OCI-LY7 (cell line): ENCODE data around the gene KRTAP9-3. TPM values are rescaled to one million over a fixed set of nuclear protein-coding genes. Genes with fewer than 3 reads are reported as not detected.
"Not testable (repeated sequence)": the region's sequence is repeated elsewhere in the genome, so short reads cannot be mapped to it uniquely, and the experiment has no call there.

Experiments used
- BruUV-seq: library from RNA; stranded (reverse); fragments of 400-500 nt; replicated peaks from 2 replicates; lab custom pipeline; 2021; lab: Mats Ljungman, UMichigan
- CTCF ChIA-PET: fragments of 300-600 bp; sonication (Branson Sonifier 250); formaldehyde crosslinking; loops from one replicate; lab custom pipeline; 2022; ENCODE audit warnings: antibody characterized with exemption; ENCODE audit not compliant: unreplicated experiment; lab: Charles Lee
- POLR2A ChIA-PET: fragments of 300-600 bp; sonication (Branson Sonifier 250); formaldehyde crosslinking; loops from one replicate; lab custom pipeline; 2022; ENCODE audit warnings: antibody characterized with exemption; lab: Charles Lee
- DNase-seq: peaks from one replicate; pipeline ENCODE4 v3.0.0-alpha.2; 2015; ENCODE audit warnings: low spot score
- H2AFZ ChIP-seq: fragments of 200-600 bp; sonication (generic), shearing (Covaris generic); 2 replicates; pipeline ENCODE4 v1.6.1; 2014; ENCODE audit warnings: mild to moderate bottlenecking, antibody characterized with exemption, low read length, moderate library complexity
- H3K27ac ChIP-seq: fragments of 200-600 bp; sonication (generic); 2 replicates; pipeline ENCODE4 v1.5.1; 2014; ENCODE audit warnings: mixed run types, low read depth, mild to moderate bottlenecking, moderate library complexity, low read length, inconsistent platforms; ENCODE audit not compliant: poor library complexity, severe bottlenecking
- H3K36me3 ChIP-seq: fragments of 200-600 bp; sonication (generic); 2 replicates; pipeline ENCODE4 v1.6.1; 2014; ENCODE audit warnings: mild to moderate bottlenecking, antibody characterized with exemption, low read length, moderate library complexity, mixed read lengths; ENCODE audit not compliant: insufficient read depth
- H3K4me1 ChIP-seq: fragments of 200-600 bp; sonication (generic); 2 replicates; pipeline ENCODE4 v1.5.1; 2014; ENCODE audit warnings: mild to moderate bottlenecking, low read length; ENCODE audit not compliant: insufficient read depth, poor library complexity, severe bottlenecking
- H3K4me2 ChIP-seq: fragments of 200-600 bp; sonication (generic); 2 replicates; pipeline ENCODE4 v1.6.1; 2014; ENCODE audit warnings: mild to moderate bottlenecking, low read length
- H3K4me3 ChIP-seq: fragments of 200-600 bp; sonication (generic); 2 replicates; pipeline ENCODE4 v1.5.1; 2014; ENCODE audit warnings: mild to moderate bottlenecking, low read depth, low read length; ENCODE audit not compliant: poor library complexity, severe bottlenecking
- H3K79me2 ChIP-seq: fragments of 200-600 bp; sonication (generic); 2 replicates; pipeline ENCODE4 v1.6.1; 2016; ENCODE audit warnings: low read depth, mild to moderate bottlenecking, low read length, moderate library complexity, mixed read lengths; ENCODE audit not compliant: insufficient read depth
- H3K9me2 ChIP-seq: fragments of 200-600 bp; sonication (generic); 2 replicates; pipeline ENCODE4 v1.6.1; 2016; ENCODE audit warnings: mild to moderate bottlenecking, low read length, mixed read lengths; ENCODE audit not compliant: insufficient read depth
- H3K9me3 ChIP-seq: fragments of 200-600 bp; sonication (generic); 2 replicates; pipeline ENCODE4 v1.6.1; 2014; ENCODE audit warnings: mild to moderate bottlenecking, mixed run types, low read length, mixed read lengths
- H4K20me1 ChIP-seq: fragments of 200-600 bp; sonication (generic); 2 replicates; pipeline ENCODE4 v1.6.1; 2014; ENCODE audit warnings: mild to moderate bottlenecking, antibody characterized with exemption, low read length, moderate library complexity, mixed read lengths; ENCODE audit not compliant: insufficient read depth
- EZH2phosphoT487 ChIP-seq: fragments of 200-600 bp; sonication (generic); IDR thresholded peaks from 2 replicates; pipeline ENCODE4 v1.6.1; 2018; ENCODE audit warnings: low read depth, borderline replicate concordance, mild to moderate bottlenecking, mixed run types, antibody characterized with exemption, low read length, moderate library complexity, mixed read lengths
- intact Hi-C: fragments of 100-400 bp; cut with micrococcal nuclease; formaldehyde crosslinking; loops from one replicate; pipeline ENCODE4 v1.10.0; 2022; ENCODE audit not compliant: unreplicated experiment
- total RNA-seq, 2 experiments: library from RNA; depleted of rRNA in 1 of 2; stranded (reverse); fragments of >200 nt in 1 of 2; shearing (Covaris generic) in 1 of 2; gene quantifications; 2 replicates each; pipeline ENCODE4 v1.2.3, GENCODE V29; 2014 to 2022
- TF ChIP-seq, protein P1 (sequence below): fragments of 200-600 bp; sonication (generic); conservative IDR thresholded peaks from 2 replicates; pipeline ENCODE4 v1.5.1; 2014; ENCODE audit warnings: mild to moderate bottlenecking, antibody characterized with exemption, low read length, moderate library complexity, mixed read lengths

The KRTAP9-3 gene
- total RNA-seq, 2 experiments from 2014 or later = not detected

GRCh38 chr17:41226051-41226450 lies 6.2 kb upstream of the KRTAP9-3 start:
- Histone ChIP-seq H3K79me2 (no peaks in the 10 kb centered on the region), H3K9me3 (no peaks in the 10 kb centered on the region), H3K4me3 (no peak overlapping the region), H4K20me1 (no peaks in the 10 kb centered on the region), H3K9me2 (no peaks in the 10 kb centered on the region), H3K4me2 (no peak overlapping the region), H2AFZ (no peak overlapping the region), H3K27ac (no peak overlapping the region), H3K4me1 (no peaks in the 10 kb centered on the region), H3K36me3 (no peaks in the 10 kb centered on the region)
- POLR2A ChIA-PET = no interaction called here
- TF ChIP-seq, protein P1, sequence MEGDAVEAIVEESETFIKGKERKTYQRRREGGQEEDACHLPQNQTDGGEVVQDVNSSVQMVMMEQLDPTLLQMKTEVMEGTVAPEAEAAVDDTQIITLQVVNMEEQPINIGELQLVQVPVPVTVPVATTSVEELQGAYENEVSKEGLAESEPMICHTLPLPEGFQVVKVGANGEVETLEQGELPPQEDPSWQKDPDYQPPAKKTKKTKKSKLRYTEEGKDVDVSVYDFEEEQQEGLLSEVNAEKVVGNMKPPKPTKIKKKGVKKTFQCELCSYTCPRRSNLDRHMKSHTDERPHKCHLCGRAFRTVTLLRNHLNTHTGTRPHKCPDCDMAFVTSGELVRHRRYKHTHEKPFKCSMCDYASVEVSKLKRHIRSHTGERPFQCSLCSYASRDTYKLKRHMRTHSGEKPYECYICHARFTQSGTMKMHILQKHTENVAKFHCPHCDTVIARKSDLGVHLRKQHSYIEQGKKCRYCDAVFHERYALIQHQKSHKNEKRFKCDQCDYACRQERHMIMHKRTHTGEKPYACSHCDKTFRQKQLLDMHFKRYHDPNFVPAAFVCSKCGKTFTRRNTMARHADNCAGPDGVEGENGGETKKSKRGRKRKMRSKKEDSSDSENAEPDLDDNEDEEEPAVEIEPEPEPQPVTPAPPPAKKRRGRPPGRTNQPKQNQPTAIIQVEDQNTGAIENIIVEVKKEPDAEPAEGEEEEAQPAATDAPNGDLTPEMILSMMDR = no peak
- DNase-seq = no peak
- intact Hi-C loops = no loop called here
- BruUV-seq = no TSS peak
- CTCF ChIA-PET = no interaction called here

DNA sequence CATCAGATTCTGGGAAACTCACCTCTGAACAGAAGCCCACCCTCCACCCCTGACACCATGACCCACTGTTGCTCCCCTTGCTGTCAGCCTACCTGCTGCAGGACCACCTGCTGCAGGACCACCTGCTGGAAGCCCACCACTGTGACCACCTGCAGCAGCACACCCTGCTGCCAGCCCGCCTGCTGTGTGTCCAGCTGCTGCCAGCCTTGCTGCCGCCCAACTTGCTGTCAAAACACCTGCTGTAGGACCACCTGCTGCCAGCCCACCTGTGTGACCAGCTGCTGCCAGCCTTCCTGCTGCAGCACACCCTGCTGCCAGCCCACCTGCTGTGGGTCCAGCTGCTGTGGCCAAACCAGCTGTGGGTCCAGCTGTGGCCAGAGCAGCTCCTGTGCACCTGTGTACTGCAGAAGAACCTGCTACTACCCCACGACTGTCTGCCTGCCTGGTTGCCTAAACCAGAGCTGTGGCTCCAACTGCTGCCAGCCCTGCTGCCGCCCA lies 5.6 kb upstream of the KRTAP9-3 start, which contains the start of gene KRTAP9-2:
KRTAP9-2 (plus strand) TSS at position 51 of the 498 bp plus-strand sequence; CDS start at position 58, 7 bp downstream.
- POLR2A ChIA-PET = not testable (repeated sequence)

DNA sequence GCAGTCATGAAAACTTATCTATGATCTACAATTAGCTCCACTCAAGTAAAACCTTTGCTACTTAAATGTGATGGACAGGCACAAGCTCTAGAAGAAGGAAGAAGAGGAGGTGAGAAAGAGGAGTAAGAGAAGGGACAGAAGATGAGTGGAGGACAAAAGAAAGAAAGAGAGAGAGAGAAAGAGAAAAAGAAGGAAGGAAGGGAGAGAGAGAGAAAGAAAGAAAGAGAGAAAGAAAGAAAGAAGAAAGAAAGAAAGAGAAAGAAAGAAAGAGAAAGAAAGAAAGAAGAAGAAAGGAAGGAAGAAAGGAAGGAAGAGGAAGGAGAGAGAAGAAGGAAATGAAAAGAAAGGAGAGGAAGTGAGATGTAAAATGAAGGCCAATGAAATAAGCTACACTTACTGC lies 2.2 kb upstream of the KRTAP9-3 start:
- no peak overlapping the region for H2AFZ ChIP-seq
- no peaks in the 10 kb centered on the region for H3K79me2 ChIP-seq
- H3K27ac ChIP-seq = no peak overlapping the region
- H3K4me3 ChIP-seq = no peak overlapping the region
- DNase-seq = no peak
- ChIA-PET POLR2A (interaction anchor here (0.7 kb wide), 1 partner anchor 420 kb away, joined by 3 read pairs; no protein-coding TSS in a partner anchor), CTCF (no interaction called here)
- no peaks in the 10 kb centered on the region for H3K36me3 ChIP-seq
- no peak overlapping the region for H3K4me2 ChIP-seq
- intact Hi-C loops = no loop called here
- H4K20me1 ChIP-seq = no peaks in the 10 kb centered on the region
- TF ChIP-seq EZH2phosphoT487 = no peak
- TF ChIP-seq, protein P1 = no peak
- H3K4me1 ChIP-seq = no peaks in the 10 kb centered on the region
- no TSS peak for BruUV-seq
- H3K9me3 ChIP-seq = no peaks in the 10 kb centered on the region
- H3K9me2 ChIP-seq = no peaks in the 10 kb centered on the region

More for the DNA sequence above, 5.6 kb upstream of the KRTAP9-3 start, which contains the start of gene KRTAP9-2:
- CTCF ChIA-PET, H3K4me2 ChIP-seq, DNase-seq, H3K79me2 ChIP-seq, H4K20me1 ChIP-seq, H3K36me3 ChIP-seq, BruUV-seq, H3K9me3 ChIP-seq, H3K4me1 ChIP-seq, intact Hi-C loops, H2AFZ ChIP-seq, H3K4me3 ChIP-seq, H3K27ac ChIP-seq, H3K9me2 ChIP-seq: not testable (repeated sequence)
